DOHH2 (cell line): ENCODE measurements around the gene RASSF7.
"Not testable (repeated sequence)": the region's sequence is repeated elsewhere in the genome, so short reads cannot be mapped to it uniquely, and the experiment has no call there.

Source experiments
- H3F3A ChIP-seq: fragments of 200-600 bp; sonication (generic), shearing (Covaris generic); 2 replicates; pipeline ENCODE4 v1.6.0; 2016; ENCODE audit warnings: antibody characterized with exemption, mild to moderate bottlenecking; ENCODE audit not compliant: control insufficient read depth, insufficient read depth
- H3K27ac ChIP-seq: fragments of 200-600 bp; sonication (generic); 2 replicates; pipeline ENCODE4 v1.5.1; 2014; ENCODE audit warnings: low read depth, mild to moderate bottlenecking, low read length, moderate library complexity
- H3K27me3 ChIP-seq: fragments of 200-600 bp; sonication (generic); 2 replicates; pipeline ENCODE4 v1.6.1; 2014; ENCODE audit warnings: mild to moderate bottlenecking, low read length, mixed read lengths; ENCODE audit not compliant: control insufficient read depth
- H3K36me3 ChIP-seq: fragments of 200-600 bp; sonication (generic); 2 replicates; pipeline ENCODE4 v1.6.1; 2014; ENCODE audit warnings: mild to moderate bottlenecking, low read length, moderate library complexity, mixed read lengths; ENCODE audit not compliant: control insufficient read depth
- H3K4me1 ChIP-seq: fragments of 200-600 bp; sonication (generic); 2 replicates; pipeline ENCODE4 v1.6.1; 2014; ENCODE audit warnings: mild to moderate bottlenecking, low read length, mixed read lengths; ENCODE audit not compliant: control insufficient read depth
- H3K4me2 ChIP-seq: fragments of 200-600 bp; sonication (generic); 2 replicates; pipeline ENCODE4 v1.6.0; 2014; ENCODE audit warnings: mild to moderate bottlenecking, low read length, moderate library complexity
- H3K4me3 ChIP-seq: fragments of 200-600 bp; sonication (generic); 2 replicates; pipeline ENCODE4 v1.5.1; 2014; ENCODE audit warnings: mild to moderate bottlenecking, low read length, mixed read lengths
- H3K79me2 ChIP-seq: fragments of 200-600 bp; sonication (generic); 2 replicates; pipeline ENCODE4 v1.6.1; 2014; ENCODE audit warnings: mild to moderate bottlenecking, low read length, mixed read lengths; ENCODE audit not compliant: control insufficient read depth
- H3K9me2 ChIP-seq: fragments of 200-600 bp; sonication (generic); replicated peaks from 2 replicates; pipeline ENCODE4 v1.6.1; 2014; ENCODE audit warnings: mild to moderate bottlenecking, low read length, mixed read lengths; ENCODE audit not compliant: control insufficient read depth
- H3K9me3 ChIP-seq: fragments of 200-600 bp; sonication (generic); 2 replicates; pipeline ENCODE4 v1.6.1; 2014; ENCODE audit warnings: antibody characterized with exemption, low read length, mixed read lengths; ENCODE audit not compliant: control insufficient read depth, insufficient read depth
- H4K20me1 ChIP-seq: fragments of 200-600 bp; sonication (generic); 2 replicates; pipeline ENCODE4 v1.6.0; 2014; ENCODE audit warnings: low read depth, mild to moderate bottlenecking, antibody characterized with exemption, low read length, moderate library complexity; ENCODE audit not compliant: control insufficient read depth, insufficient read depth
- CTCF ChIP-seq: fragments of 200-600 bp; sonication (generic); IDR thresholded peaks from one replicate; pipeline ENCODE4 v1.5.1; 2014; ENCODE audit warnings: antibody characterized with exemption, mild to moderate bottlenecking, low read depth, low read length; ENCODE audit not compliant: poor library complexity, severe bottlenecking
- EZH2phosphoT487 ChIP-seq: fragments of 200-600 bp; sonication (generic); IDR thresholded peaks from 2 replicates; pipeline ENCODE4 v1.6.1; 2017; ENCODE audit warnings: borderline replicate concordance, mild to moderate bottlenecking, antibody characterized with exemption, low read length, moderate library complexity, mixed read lengths

RASSF7 gene

GRCh38 chr11:515131-515530 is 45.6 kb upstream of the RASSF7 start:
- peaks cover 8% of the 10 kb centered on the region for H3K4me1 ChIP-seq
- H3K9me2 ChIP-seq = no peaks in the 10 kb centered on the region
- H3F3A ChIP-seq = no peaks in the 10 kb centered on the region
- peaks cover 7% of the 10 kb centered on the region; the same call in 1 of the 2 replicates for H3K9me3 ChIP-seq
- no peak overlapping the region for H3K27ac ChIP-seq
- no peaks in the 10 kb centered on the region for H3K36me3 ChIP-seq
- H3K4me3 ChIP-seq = no peak overlapping the region
- H3K27me3 ChIP-seq = no peaks in the 10 kb centered on the region
- no peaks in the 10 kb centered on the region for H4K20me1 ChIP-seq
- no peaks in the 10 kb centered on the region for H3K79me2 ChIP-seq
- no peak overlapping the region for H3K4me2 ChIP-seq
- TF ChIP-seq CTCF (no peak), EZH2phosphoT487 (no peak)

DNA sequence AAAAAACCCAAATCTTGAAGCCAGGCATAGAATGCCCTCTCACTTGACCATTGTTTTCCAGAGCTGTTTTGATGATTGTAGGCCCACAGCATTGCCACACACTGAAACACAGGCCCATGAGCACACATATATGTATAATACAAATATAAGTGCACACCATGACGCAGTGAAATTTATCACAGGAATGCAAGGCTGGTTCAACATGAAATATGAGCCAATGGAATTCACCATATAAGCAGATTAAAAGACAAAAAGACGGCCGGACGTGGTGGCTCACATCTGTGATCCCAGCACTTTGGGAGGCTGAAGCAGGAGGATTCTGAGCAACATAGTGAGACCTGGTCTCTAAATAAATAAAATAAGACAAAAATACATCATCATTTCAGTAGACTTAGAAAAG is 44.4 kb upstream of the RASSF7 start:
- peaks cover 7% of the 10 kb centered on the region; the same call in 1 of the 2 replicates for H3K9me3 ChIP-seq

GRCh38 chr11:516918-517685 is 43.7 kb upstream of the RASSF7 start:
- not testable (repeated sequence) for H3K27ac ChIP-seq, H3K4me3 ChIP-seq, H3K79me2 ChIP-seq, H4K20me1 ChIP-seq, H3K4me1 ChIP-seq, H3F3A ChIP-seq, H3K9me2 ChIP-seq, H3K36me3 ChIP-seq, H3K9me3 ChIP-seq, H3K27me3 ChIP-seq, H3K4me2 ChIP-seq

More for the DNA sequence above, 44.4 kb upstream of the RASSF7 start:
- Histone ChIP-seq H3K79me2 (no peaks in the 10 kb centered on the region), H3F3A (no peaks in the 10 kb centered on the region), H3K27me3 (no peaks in the 10 kb centered on the region), H3K4me2 (no peak overlapping the region), H3K27ac (no peak overlapping the region), H4K20me1 (no peaks in the 10 kb centered on the region), H3K4me1 (peaks cover 8% of the 10 kb centered on the region), H3K9me2 (no peaks in the 10 kb centered on the region), H3K36me3 (no peaks in the 10 kb centered on the region), H3K4me3 (no peak overlapping the region)
- TF ChIP-seq CTCF = no peak
- TF ChIP-seq EZH2phosphoT487 = no peak

DNA sequence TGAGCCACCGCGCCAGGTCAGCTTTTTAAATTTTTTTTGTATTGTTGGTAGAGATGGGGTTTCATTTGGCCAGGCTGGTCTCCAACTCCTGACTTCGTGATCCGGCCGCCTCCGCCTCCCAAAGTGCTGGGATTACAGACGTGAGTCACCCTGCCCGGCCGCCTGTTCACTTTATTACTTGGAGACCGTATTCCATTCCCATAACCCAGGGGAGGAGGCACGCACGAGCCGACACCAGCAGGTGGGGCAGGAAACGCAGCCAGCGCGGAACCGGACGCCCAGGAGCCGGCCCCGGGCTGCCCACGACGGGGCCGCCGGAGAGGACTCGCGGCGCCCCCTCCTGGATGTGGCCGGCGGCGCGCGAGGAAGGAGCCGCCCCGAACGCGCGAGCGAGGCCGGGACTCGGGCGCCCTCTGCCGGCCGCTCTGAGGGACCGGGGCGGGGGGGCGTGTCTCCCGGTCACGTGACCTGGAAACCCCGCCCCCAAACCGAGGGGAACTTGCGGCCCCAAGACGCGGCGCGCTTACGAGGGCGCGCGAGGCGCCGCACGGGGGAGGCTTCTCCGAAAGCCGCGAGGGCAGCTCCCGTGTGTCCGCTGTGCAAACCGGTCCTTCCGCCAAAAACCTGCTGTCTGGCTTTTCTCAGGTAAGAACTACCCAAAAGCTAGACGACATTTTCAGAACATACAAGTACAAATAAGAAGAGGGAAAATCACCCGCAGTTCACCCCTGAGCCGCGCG is 42.1 kb upstream of the RASSF7 start:
- Histone ChIP-seq H3K36me3 (no peaks in the 10 kb centered on the region), H3K9me2 (no peaks in the 10 kb centered on the region), H4K20me1 (no peaks in the 10 kb centered on the region), H3K27me3 (no peaks in the 10 kb centered on the region), H3K4me3 (peak overlapping the region; percentile 43; the same call in 1 of the 2 replicates), H3K9me3 (peaks cover 7% of the 10 kb centered on the region; the same call in 1 of the 2 replicates), H3K27ac (no peak overlapping the region), H3K4me2 (peak overlapping the region; percentile 66), H3K4me1 (peaks cover 8% of the 10 kb centered on the region), H3K79me2 (no peaks in the 10 kb centered on the region), H3F3A (no peaks in the 10 kb centered on the region)
- TF ChIP-seq EZH2phosphoT487 (no peak), CTCF (peak; percentile 96)
